ENCODE measurements around the gene DAND5.

The DAND5 gene

DNA sequence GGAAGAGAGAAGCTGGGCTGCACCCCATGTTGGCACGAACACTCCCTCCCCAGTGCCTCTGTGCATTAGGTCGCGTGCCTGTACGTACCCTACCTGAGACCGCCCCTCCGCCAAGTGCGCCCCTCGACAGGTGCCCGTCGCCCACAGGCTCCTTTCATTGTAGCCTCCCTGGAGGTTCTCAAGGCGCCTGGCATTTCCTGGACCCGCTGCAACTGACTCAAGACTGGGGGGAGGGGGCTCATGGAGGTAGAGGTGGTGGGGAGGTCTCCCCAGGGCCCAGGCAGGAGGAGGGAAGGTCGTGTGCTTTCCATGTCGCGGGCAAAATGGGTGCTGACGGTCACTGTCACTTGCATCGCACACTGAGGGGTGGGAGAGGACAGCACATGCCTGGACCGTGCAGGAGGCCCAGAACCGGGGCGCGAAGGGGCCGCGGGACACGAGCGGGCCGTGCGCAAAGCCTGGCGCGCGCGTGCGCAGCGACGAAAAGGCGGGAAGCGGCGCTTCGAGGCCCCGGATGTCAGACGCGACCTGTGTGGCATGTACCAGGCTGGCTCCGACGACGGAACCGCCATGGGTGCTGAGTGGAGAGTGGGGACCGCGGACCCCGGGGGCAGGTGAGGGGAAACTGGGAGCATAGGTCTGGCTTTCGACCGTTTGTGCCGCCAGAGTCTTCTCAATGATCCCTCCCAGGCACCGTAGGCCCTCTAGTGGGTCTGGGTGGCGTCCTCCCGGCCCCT is 42.4 kb downstream of the DAND5 start:
- no peak for DNase-seq

DNA sequence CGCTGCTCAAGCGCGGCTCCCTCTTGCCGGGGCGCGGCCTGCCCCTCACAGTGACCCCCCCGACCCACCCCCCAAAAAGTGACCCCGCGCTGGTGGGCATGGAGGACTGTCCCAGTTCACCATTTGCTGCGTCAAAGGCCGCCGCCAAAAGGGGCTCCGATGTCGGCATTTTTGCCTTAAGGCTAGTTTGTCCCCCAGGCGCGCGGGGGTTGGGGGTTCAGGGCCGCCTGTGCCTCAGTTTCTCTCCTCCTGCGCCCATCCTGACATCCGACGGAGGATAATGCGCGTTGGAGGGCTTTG is 43.0 kb downstream of the DAND5 start:
- no peak for DNase-seq

- no peak for DNase-seq
Measured at GRCh38 chr19:13012690-13013608, 43.6 kb downstream of the DAND5 start.

GRCh38 chr19:13013649-13014048 is 44.3 kb downstream of the DAND5 start:
- no peak for DNase-seq

DNA sequence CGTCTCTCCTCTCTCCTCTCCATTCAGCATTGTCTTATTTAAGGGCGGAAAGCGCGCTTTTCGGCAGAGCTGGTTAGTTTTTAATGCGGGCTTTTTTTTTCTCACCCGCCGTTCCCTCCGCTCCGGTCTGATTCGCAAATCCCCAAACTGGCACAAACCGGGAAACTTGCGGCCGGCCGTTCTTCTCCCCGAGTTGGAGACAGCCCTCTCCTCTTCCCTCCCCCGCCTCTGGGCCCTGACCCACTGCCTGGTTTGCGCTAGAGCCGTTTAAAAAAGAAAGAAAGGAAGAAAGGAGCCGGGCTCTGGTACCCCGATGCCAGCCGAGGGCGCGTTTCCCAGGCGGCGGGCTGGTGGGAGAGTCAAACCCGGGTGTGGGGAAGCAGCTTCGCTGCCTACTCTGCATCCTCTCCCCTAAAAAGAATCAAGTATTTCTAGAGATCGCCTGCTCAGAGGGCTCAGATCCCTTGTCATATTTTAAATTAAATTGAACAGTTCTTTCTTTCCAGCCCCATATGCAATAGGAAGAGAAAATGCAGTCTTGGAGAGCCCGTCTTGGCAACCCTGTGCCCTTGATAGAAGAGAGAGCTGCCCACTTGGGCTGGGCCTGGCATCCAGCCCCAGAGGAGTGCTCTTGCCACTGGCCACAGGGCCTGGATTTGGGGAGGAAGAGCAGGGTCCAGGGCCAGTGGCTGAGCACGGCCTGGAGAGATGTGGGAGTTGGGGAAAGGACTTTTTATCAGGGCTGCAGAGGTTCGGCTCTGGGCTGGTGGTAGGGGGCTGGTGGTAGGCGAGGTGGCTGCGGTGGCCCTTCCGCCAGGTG is 44.9 kb downstream of the DAND5 start:
- no peak for DNase-seq

DNA sequence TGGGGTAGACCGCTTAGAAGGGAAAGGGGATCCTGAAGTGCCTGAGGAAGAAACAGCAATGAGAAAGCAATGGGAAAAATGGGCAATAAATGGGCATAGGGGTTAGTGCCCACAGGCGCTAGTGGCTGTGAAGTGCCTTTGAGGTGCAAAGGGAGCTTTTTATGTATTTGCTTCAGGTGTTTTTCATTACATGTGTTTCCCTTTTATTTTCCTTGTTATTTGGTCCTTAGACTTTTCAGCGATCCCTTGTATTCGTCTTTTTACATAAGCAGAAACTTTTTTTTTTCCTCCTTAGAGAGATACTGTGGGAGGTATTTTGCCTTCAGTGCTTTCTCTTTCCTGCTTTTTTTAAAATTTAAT is 45.5 kb downstream of the DAND5 start:
- DNase-seq, result no peak

GRCh38 chr19:13015361-13016223 is 46.2 kb downstream of the DAND5 start:
- no peak for DNase-seq

GRCh38 chr19:13016245-13016627 is 46.9 kb downstream of the DAND5 start:
- no peak for DNase-seq

DNA sequence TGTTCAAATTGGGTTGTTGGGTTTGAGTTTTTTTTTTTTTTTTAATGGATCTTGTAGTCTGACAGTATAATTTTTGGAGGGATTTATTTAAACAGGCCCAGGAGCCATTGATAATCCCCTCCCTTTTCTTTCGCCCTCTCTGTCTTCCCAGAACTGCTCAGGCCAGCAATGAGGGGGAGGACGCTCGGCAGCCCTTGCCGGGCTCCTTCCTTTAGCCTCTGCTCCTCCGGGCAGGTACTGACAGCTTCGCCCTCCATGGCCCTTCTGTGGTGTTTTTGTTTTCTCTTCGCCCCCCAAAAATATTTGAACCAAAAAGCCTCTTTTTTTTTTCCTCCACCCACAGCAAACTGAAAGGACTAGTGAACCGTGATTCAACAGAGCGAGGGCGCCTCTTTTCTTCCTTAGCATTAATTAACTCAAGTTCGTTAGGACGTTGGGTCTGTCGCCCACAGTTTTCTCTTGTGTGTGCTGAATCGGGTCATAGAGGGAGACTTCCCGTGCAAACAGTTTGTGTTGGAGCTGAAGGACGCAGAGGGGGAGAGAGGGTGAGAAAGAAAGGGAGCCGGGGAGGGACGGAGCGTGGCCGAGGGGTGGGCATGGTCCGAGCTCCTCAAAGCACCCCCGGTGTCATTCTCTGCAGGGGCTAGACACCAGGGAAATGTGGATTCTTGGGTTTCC is 47.4 kb downstream of the DAND5 start:
- DNase-seq, result no peak

GRCh38 chr19:13017306-13018034 is 48.1 kb downstream of the DAND5 start:
- DNase-seq, result no peak

- DNase-seq, result no peak
Measured at GRCh38 chr19:13018035-13018914, 48.9 kb downstream of the DAND5 start.

- no peak for DNase-seq
Measured at GRCh38 chr19:13019332-13019731, 50.0 kb downstream of the DAND5 start.

DNA sequence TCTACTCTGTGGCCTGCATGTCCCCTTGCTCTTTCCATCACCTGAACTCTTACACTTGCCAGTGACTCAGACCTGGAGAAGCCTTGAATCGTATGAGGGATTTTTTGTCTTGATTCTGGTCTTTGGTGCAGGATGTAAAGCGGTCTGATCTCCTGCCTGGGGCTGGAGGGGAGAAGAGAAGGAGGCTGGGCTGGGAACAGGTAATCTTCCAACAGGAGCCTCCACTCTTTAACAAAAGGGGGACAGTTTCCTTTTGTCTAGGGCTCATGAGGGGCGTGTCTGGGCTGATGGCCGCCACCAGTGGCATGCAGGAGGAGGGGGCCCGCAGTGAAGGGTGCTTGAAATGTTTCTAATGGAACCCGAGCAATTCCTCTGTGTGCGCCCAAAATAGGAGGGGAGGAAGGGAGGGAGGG is 50.6 kb downstream of the DAND5 start:
- no peak for DNase-seq

- DNase-seq, result no peak
Measured at GRCh38 chr19:13022111-13022858, 52.9 kb downstream of the DAND5 start.

- no peak for DNase-seq
Measured at GRCh38 chr19:13022859-13023636, 53.7 kb downstream of the DAND5 start.

DNA sequence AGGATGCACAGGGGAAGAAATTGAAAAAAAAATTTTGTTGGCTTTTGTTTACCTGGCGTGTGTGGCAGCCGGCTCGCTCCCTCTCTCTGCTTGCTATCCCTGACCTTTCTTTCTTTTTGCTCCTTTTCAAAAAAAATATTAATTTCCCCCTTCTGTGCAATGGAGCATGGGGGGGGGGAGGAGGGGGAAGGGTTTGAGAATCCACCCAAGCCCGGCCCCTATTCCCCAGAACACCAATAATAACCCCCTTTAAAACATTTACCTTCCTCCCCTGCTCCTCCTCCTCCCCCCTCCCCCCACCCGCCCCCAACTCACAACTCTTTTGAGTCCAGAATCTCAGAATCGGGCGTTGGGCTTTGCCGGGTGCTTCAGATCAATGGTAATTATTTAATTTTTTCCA is 54.3 kb downstream of the DAND5 start:
- DNase-seq, result no peak
